Esophagus mucosa (tissue), 1 donor: ENCODE measurements around the gene GPC5. TPM values are rescaled to one million over a fixed set of nuclear protein-coding genes. Genes with fewer than 3 reads are reported as not detected.
"Not testable (repeated sequence)": the region's sequence is repeated elsewhere in the genome, so short reads cannot be mapped to it uniquely, and the experiment has no call there.

Experiments
- ATAC-seq: fragments of 200-7000 bp; cut with Tn5 transposase; one replicate; pipeline ENCODE4 v1.9.1; 2020
- total RNA-seq: library from RNA; stranded (reverse); gene quantifications from one replicate; pipeline ENCODE4 v1.2.4, GENCODE V29; 2023
- donor health status: DM: yes; HTN: yes; CAD: no.

Gene GPC5
- total RNA-seq, 1 donor from 2014 or later = not detected

DNA sequence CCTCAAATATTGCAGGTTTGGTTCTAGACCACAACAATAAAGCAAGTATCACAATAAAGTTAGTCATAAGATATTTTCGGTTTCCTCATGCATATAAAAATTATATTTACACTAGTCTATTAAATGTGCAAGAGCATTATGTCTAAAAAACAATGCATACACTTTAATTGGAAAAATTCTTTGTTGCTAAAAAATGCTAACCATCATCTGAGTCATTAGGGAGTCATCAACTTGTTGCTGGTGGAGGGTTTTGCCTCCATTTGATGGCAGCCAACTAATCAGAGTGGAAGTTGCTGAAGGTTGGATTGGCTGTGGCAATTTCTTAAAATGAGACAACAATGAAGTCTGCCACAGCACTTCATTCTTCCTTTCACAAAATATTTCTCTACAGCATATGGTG lies 1405.9 kb downstream of the GPC5 start:
- ATAC-seq = no peak

DNA sequence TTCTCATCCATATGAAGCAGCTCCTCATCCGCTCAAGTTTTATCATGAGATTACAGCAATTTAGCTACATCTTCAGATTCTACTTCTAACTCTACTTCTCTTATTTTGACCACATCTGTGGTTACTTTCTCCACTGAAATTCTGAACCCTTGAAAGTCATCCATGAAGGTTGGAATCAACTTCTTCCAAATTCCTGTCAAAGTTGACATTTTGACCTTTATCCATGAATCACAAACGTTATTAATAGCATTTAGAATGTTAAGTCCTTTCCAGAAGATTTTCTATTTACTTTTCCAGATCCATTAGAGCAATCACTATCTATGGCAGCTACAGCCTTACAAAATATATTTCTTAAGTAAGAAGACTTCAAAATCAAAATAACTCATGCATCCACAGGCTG lies 1406.5 kb downstream of the GPC5 start:
- ATAC-seq = no peak

DNA sequence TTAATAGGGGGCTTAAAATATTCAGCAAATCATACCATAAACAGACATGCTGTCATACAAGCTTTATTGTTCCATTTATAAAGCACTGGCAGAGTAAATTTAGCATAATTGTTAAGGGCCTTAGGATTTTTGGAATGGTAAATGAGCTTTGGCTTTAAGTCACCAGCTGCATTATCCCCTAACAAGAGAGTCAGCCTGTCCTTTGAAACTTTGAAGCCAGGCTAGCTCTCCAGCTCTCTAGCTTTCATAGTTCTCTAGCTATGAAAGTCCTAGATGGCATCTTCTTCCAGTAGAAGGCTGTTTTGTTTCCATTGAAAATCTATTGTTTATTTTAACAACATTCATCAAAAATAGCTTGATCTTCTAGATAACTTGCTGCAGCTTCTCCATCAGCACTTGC lies 1407.3 kb downstream of the GPC5 start:
- no peak for ATAC-seq

DNA sequence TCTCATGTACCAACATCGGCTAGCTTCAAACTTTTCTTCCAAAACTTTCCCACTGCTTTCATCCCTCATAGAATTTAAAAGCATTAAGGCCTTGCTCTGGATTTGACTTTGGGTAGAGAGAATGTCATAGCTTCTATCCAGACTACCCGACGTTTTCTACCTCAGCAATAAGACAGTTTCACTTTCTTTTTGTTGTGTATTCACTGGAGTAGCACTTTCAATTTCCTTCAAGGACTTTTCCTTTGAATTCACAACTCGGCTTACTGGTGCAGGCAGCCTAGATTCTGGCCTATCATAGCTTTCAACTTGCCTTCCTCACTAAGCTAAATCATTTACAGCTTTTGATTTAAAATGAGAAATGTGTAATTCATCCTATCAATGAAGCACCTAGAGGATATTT lies 1407.8 kb downstream of the GPC5 start:
- ATAC-seq = no peak

DNA sequence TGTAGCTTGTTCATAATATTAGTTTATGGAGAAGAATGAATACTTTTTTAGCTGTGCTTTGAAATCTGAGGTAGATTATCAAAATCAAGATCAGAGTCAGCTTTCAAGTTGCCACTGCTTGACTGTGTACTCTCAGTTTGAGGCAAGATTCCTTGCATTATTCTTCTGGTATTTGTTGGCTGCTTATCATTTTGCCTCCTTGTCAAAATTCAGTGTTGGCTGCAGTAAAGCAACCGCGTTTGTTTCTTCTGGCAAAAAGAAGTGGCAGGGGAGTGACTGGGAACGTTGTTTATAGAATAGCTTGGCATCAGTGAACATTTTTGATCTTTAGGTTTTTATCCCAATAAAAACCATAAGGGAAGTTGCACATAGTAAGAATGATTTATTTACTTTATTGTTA lies 1408.9 kb downstream of the GPC5 start:
- ATAC-seq = no peak

DNA sequence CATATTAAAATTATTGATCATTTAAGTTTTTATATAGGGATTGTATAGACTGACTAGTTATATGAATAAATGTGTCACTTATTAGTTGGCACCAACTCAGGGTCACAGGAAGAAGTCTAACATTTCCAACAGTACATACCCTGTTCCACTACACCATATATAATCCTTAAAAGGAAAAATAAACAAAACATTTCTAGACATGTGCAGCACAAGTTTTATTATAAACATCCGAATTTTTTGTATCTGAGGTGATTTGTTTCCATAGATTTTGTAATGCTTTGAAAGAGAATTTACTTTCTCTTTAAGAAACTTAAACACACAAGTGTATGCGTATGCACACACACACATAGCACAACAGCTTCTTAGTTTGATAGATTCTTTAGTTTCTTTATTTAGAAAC lies 1409.5 kb downstream of the GPC5 start:
- ATAC-seq = no peak

- no peak for ATAC-seq
These were observed 1422.9 kb downstream of the GPC5 start for GRCh38 chr13:92821324-92821723.

DNA sequence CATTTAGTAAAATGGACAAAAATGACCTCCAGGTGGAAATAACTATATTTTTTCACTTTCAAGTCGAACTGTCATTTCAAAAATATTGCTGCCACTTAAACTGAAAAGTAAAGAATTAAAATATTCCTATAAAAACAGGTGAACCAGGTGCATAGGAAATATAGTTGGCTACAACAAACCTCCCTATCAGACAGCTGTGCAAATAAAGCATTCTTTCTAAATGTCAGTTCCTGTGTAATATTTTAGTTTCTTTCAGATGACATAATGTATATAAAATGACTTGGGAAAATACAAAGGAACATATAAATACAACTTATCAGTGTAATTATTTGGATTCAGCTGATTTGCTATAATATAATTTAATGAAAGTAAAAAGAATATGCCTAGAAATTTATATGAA lies 1424.6 kb downstream of the GPC5 start:
- no peak for ATAC-seq

- no peak for ATAC-seq
These were observed 1427.6 kb downstream of the GPC5 start for GRCh38 chr13:92825938-92826596.

- no peak for ATAC-seq
These were observed 1429.1 kb downstream of the GPC5 start for GRCh38 chr13:92827503-92827902.

GRCh38 chr13:92829930-92830329 lies 1431.5 kb downstream of the GPC5 start:
- no peak for ATAC-seq

GRCh38 chr13:92830821-92831220 lies 1432.4 kb downstream of the GPC5 start:
- no peak for ATAC-seq

- ATAC-seq = no peak
These were observed 1434.7 kb downstream of the GPC5 start for GRCh38 chr13:92833071-92833470.

DNA sequence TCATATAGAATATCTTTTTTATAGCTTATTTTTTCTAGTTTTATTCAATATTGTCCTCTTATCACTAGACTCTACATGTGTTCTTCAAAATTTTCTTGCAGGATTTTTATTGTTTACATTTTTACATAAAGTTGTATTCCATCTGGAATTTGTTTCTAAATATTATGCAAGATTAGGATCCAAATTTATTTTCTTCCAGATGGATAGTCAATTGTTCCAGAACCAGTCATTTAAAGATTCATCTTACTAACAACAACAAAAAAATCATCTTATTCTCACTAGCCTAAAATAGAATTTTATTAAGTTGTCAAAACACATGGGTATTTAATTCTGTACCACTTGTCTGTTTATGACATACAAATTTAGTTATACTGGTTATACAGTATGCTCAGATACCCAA lies 1437.8 kb downstream of the GPC5 start:
- no peak for ATAC-seq

GRCh38 chr13:92838786-92839185 lies 1440.4 kb downstream of the GPC5 start:
- ATAC-seq = no peak

DNA sequence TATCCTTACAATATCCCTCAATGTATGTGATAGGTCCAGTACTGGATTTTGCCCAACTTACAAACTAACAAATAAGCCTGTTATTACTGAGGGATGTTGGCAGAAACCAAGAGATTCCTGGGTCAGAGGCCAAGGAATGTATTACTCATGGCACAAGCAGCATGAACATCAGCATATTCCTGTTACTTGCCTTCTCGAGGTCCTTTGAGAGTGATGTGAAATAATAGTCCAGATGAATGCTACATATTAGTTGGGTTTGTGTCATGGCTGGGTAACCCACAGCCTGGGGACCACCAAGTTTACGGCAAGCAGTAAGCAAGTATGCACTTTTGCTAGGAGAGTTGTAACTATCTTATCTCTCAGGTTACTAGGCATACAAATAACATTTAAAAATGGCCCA lies 1443.7 kb downstream of the GPC5 start:
- no peak for ATAC-seq

- ATAC-seq = no peak
These were observed 1445.1 kb downstream of the GPC5 start for GRCh38 chr13:92843549-92843948.

- ATAC-seq = no peak
These were observed 1451.0 kb downstream of the GPC5 start for GRCh38 chr13:92849381-92849780.

GRCh38 chr13:92864584-92865284 lies 1466.3 kb downstream of the GPC5 start:
- no peak for ATAC-seq

- ATAC-seq = no peak
These were observed 1474.6 kb downstream of the GPC5 start for GRCh38 chr13:92873029-92873428.

- no peak for ATAC-seq
These were observed 1488.2 kb downstream of the GPC5 start for GRCh38 chr13:92886535-92887077.

GRCh38 chr13:92894447-92894846 lies 1496.0 kb downstream of the GPC5 start:
- no peak for ATAC-seq

- no peak for ATAC-seq
These were observed 1498.4 kb downstream of the GPC5 start for GRCh38 chr13:92896842-92897241.

- not testable (repeated sequence) for ATAC-seq
These were observed 1500.5 kb downstream of the GPC5 start for GRCh38 chr13:92898946-92899345.
